ENCODE data around the gene PTPRM. TPM values are rescaled to one million over a fixed set of nuclear protein-coding genes. Genes with fewer than 3 reads are reported as not detected.

The PTPRM gene
- total and polyA plus RNA-seq, 9 donors: 45.6 to 82.0 (median 56.9) TPM

DNA sequence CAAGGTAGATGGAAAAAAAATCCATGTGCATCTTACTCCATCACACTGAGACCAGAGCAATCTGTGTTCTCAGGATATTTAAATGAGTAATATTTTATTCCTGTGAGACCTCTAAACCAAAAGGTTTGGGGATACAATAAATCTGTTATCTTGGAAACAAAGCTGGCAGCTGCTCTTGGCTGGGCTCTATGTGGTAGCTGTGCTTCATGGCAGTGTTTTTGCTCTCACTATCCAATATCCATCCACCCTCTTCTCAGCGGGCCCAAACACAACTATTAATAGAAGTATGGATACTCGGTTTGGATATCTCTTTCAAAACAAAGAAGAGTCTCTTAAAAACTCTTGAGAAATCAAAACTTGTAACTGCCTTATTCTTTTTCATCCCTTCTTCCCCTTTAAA is 797.3 kb downstream of the PTPRM start:
- 17 to 24% (median 21%) methylated on average over 2 of the region's 2 CpGs for WGBS, 3 donors
- no peak for TF ChIP-seq CTCF (IDR thresholded peaks at IDR 0.05)
- intact Hi-C loops (cut with DNase I): no loop called here

DNA sequence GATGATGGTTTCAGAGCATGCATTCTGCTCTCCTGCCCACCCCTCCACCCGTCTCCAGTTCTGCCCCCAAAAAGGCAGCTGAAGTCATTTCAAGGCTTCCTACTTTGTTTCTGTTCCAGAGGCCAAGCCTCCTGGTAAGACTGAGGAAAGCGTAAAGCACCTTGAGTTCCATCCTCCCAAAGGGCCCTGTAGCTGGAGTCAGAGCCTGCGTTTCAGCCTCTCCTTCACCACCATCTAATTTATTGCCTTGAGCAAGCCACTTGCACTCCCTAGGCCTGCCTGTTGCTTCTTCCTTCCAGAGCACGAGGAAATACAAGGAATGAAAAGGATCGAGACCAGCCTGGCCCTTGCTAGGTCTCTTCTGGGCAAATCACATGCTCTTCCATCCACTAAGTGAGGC is 797.9 kb downstream of the PTPRM start:
- Histone ChIP-seq H3K27me3 (no peaks in the 10 kb centered on the region), H3K36me3 (no peaks in the 10 kb centered on the region), H3K4me1 (ENCODE audit: insufficient read depth) (peaks cover 6% of the 10 kb centered on the region), H3K27ac (no peak overlapping the region), H3K9me3 (no peaks in the 10 kb centered on the region), H3K4me3 (no peak overlapping the region)
- WGBS, 3 donors: 85 to 88% (median 86%) methylated on average over 5 of the region's 5 CpGs
- TF ChIP-seq POLR2A (IDR thresholded peaks at IDR 0.05) (no peak), CTCF (IDR thresholded peaks at IDR 0.05) (no peak), EP300 (IDR thresholded peaks at IDR 0.05) (no peak)
- intact Hi-C loops (cut with DNase I): no loop called here
- DNase-seq: no peak

More for the DNA sequence above, 797.3 kb downstream of the PTPRM start:
- H3K36me3 ChIP-seq: no peaks in the 10 kb centered on the region
- H3K4me3 ChIP-seq: no peak overlapping the region
- H3K27ac ChIP-seq: no peak overlapping the region
- peaks cover 6% of the 10 kb centered on the region for H3K4me1 ChIP-seq (ENCODE audit: insufficient read depth)
- DNase-seq: no peak
- no peaks in the 10 kb centered on the region for H3K9me3 ChIP-seq
- H3K27me3 ChIP-seq: no peaks in the 10 kb centered on the region

- TF ChIP-seq EP300 (IDR thresholded peaks at IDR 0.05) (no peak), POLR2A (IDR thresholded peaks at IDR 0.05) (no peak), CTCF (IDR thresholded peaks at IDR 0.05) (no peak)
- no peak for DNase-seq
- Histone ChIP-seq H3K36me3 (no peaks in the 10 kb centered on the region), H3K4me1 (ENCODE audit: insufficient read depth) (peaks cover 6% of the 10 kb centered on the region), H3K27me3 (no peaks in the 10 kb centered on the region), H3K27ac (no peak overlapping the region), H3K4me3 (no peak overlapping the region), H3K9me3 (no peaks in the 10 kb centered on the region)
- intact Hi-C loops (cut with DNase I): no loop called here
- 96 to 98% (median 98%) methylated on average over 2 of the region's 2 CpGs for WGBS, 3 donors
Measured at GRCh38 chr18:8365528-8365927, 798.4 kb downstream of the PTPRM start.

DNA sequence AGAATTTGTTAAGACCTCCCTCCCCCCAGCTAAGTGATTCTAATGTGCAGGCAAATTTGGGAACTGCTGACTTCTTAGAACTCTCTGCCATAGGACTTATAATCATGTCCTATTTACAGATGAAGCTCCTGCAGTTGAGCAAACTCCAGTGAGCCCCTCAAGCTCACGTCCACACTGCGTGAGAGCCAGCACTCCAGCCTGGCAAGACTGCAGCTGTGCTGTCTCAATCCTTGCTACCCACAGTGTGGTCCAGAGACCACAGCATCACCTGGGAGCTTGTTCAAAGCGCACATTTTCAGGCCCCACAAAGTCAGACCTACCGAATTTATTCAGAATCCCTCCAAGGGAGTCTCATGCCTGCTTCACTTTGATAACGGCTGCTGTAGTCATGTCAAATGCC is 799.0 kb downstream of the PTPRM start:
- no peaks in the 10 kb centered on the region for H3K9me3 ChIP-seq
- 85 to 94% (median 88%) methylated on average over 5 of the region's 5 CpGs for WGBS, 3 donors
- no peak for DNase-seq
- intact Hi-C loops (cut with DNase I): no loop called here
- TF ChIP-seq EP300 (IDR thresholded peaks at IDR 0.05) (no peak), CTCF (IDR thresholded peaks at IDR 0.05) (no peak), POLR2A (IDR thresholded peaks at IDR 0.05) (no peak)
- no peak overlapping the region for H3K27ac ChIP-seq
- no peak overlapping the region for H3K4me3 ChIP-seq
- H3K36me3 ChIP-seq: no peaks in the 10 kb centered on the region
- H3K27me3 ChIP-seq: no peaks in the 10 kb centered on the region
- H3K4me1 ChIP-seq (ENCODE audit: insufficient read depth): peaks cover 6% of the 10 kb centered on the region

- Histone ChIP-seq H3K4me3 (no peak overlapping the region), H3K27me3 (no peaks in the 10 kb centered on the region), H3K27ac (no peak overlapping the region), H3K9me3 (no peaks in the 10 kb centered on the region), H3K36me3 (no peaks in the 10 kb centered on the region), H3K4me1 (ENCODE audit: insufficient read depth) (peaks cover 6% of the 10 kb centered on the region)
- 19 to 45% (median 33%) methylated on average over 16 of the region's 16 CpGs for WGBS, 3 donors
- no peak for DNase-seq
- TF ChIP-seq EP300 (IDR thresholded peaks at IDR 0.05): no peak
- no peak for TF ChIP-seq POLR2A (IDR thresholded peaks at IDR 0.05)
- TF ChIP-seq CTCF (IDR thresholded peaks at IDR 0.05): no peak
- intact Hi-C loops (cut with DNase I): no loop called here
Measured at GRCh38 chr18:8366656-8367055, 799.5 kb downstream of the PTPRM start.

Data from ovary (tissue), 9 donors.